CD4-positive, alpha-beta T cell (primary cell): ENCODE data around the gene PTPRD. TPM values are rescaled to one million over a fixed set of nuclear protein-coding genes. Genes with fewer than 3 reads are reported as not detected.

Experiments
- ATAC-seq: fragments of 200-7000 bp; cut with Tn5 transposase; one replicate; pipeline ENCODE4 v1.10.0; 2022; ENCODE audit warnings: mild to moderate bottlenecking; ENCODE audit not compliant: poor library complexity
- CTCF ChIA-PET: fragments of 350-600 bp; sonication (Branson Sonifier 250); formaldehyde crosslinking; loops from one replicate; lab custom pipeline; 2021; ENCODE audit warnings: antibody characterized with exemption, inconsistent platforms; lab: Charles Lee
- POLR2A ChIA-PET: fragments of 350-600 bp; sonication (Branson Sonifier 250); formaldehyde crosslinking; loops from one replicate; lab custom pipeline; 2021; ENCODE audit warnings: antibody characterized with exemption, inconsistent platforms; lab: Charles Lee
- DNase-seq, 14 experiments: peaks; one replicate each; pipeline ENCODE4 v3.0.0-alpha.2; 2013 to 2020; ENCODE audit warnings: mixed read lengths in 2 of 14
- H3K27ac ChIP-seq, 2 donors: one replicate each; pipeline versions ENCODE4 v1.5.1 to v1.7.0; 2013; ENCODE audit warnings: low read length in 2 of 2, low read depth in 1 of 2, mild to moderate bottlenecking in 1 of 2
- H3K27me3 ChIP-seq, 2 experiments: 1 replicate in 1 of 2; 2 replicates in 1 of 2; pipeline versions ENCODE4 v1.6.1 to v1.7.0; 2013; ENCODE audit warnings: low read length in 2 of 2, control low read depth in 1 of 2, mild to moderate bottlenecking in 1 of 2, moderate library complexity in 1 of 2; ENCODE audit not compliant: insufficient read depth in 2 of 2, control insufficient read depth in 1 of 2
- H3K36me3 ChIP-seq: one replicate; pipeline ENCODE4 v1.6.1; 2013; ENCODE audit warnings: low read length, control low read depth; ENCODE audit not compliant: insufficient read depth
- H3K4me1 ChIP-seq: one replicate; pipeline ENCODE4 v1.6.1; 2013; ENCODE audit warnings: low read length, control low read depth; ENCODE audit not compliant: insufficient read depth
- H3K4me3 ChIP-seq: one replicate; pipeline ENCODE4 v1.5.1; 2013; ENCODE audit warnings: mild to moderate bottlenecking, low read length, moderate library complexity
- H3K9me3 ChIP-seq, 2 experiments: 1 replicate in 1 of 2; 2 replicates in 1 of 2; pipeline versions ENCODE4 v1.6.1 to v1.7.0; 2013; ENCODE audit warnings: low read length in 2 of 2, mild to moderate bottlenecking in 2 of 2, control low read depth in 1 of 2, moderate library complexity in 1 of 2; ENCODE audit not compliant: control insufficient read depth in 1 of 2, insufficient read depth in 1 of 2
- H3K27ac Mint-ChIP-seq: one replicate; pipeline ENCODE4 v1.8.0; 2020; ENCODE audit warnings: mixed read lengths
- H3K27me3 Mint-ChIP-seq: one replicate; pipeline ENCODE4 v1.8.0; 2021; ENCODE audit warnings: mixed read lengths
- H3K36me3 Mint-ChIP-seq: one replicate; pipeline ENCODE4 v1.8.0; 2021; ENCODE audit warnings: low read depth, mixed read lengths
- H3K4me1 Mint-ChIP-seq: one replicate; pipeline ENCODE4 v1.8.0; 2021; ENCODE audit warnings: low read depth, mixed read lengths
- H3K4me3 Mint-ChIP-seq: one replicate; pipeline ENCODE4 v1.8.0; 2020; ENCODE audit warnings: mild to moderate bottlenecking, mixed read lengths
- H3K9me3 Mint-ChIP-seq: one replicate; pipeline ENCODE4 v1.8.0; 2020; ENCODE audit warnings: mixed read lengths
- CTCF ChIP-seq: fragments of 200-600 bp; IDR thresholded peaks from one replicate; pipeline ENCODE4 v1.8.0; 2022; ENCODE audit warnings: antibody characterized with exemption, mild to moderate bottlenecking
- intact Hi-C, 2 experiments: fragments of 100-400 bp; cut with DNase I in 1 of 2; cut with micrococcal nuclease in 1 of 2; formaldehyde crosslinking; loops; one replicate each; pipeline versions ENCODE4 v1.15.1 to v1.9.0; 2023 to 2025; cut with DNase I, micrococcal nuclease
- total RNA-seq, 174 experiments: library from RNA in 2 of 174; stranded (reverse) in 2 of 174; gene quantifications; one replicate each; pipeline ENCODE4 v1.2.3 and lab custom pipeline; 2021 to 2026

PTPRD gene
- total RNA-seq, 2 experiments from 2014 or later, result not detected

GRCh38 chr9:9170439-9171134 is 1442.2 kb downstream of the PTPRD start:
- TF ChIP-seq CTCF, result no peak
- DNase-seq (peak in 1 of 14 experiments; percentile 0), ATAC-seq (no peak)
- Mint-ChIP-seq H3K36me3 (no peaks in the 10 kb centered on the region), H3K4me3 (no peak overlapping the region), H3K4me1 (no peaks in the 10 kb centered on the region), H3K27ac (no peak overlapping the region), H3K9me3 (no peaks in the 10 kb centered on the region), H3K27me3 (no peaks in the 10 kb centered on the region)
- POLR2A ChIA-PET, result no interaction called here
- intact Hi-C loops, result no loop called here
- CTCF ChIA-PET, result no interaction called here
- Histone ChIP-seq H3K9me3 (no peaks in the 10 kb centered on the region), H3K27me3 (no peaks in the 10 kb centered on the region), H3K36me3 (no peaks in the 10 kb centered on the region), H3K4me3 (no peak overlapping the region), H3K4me1 (no peaks in the 10 kb centered on the region), H3K27ac (no peak overlapping the region)

DNA sequence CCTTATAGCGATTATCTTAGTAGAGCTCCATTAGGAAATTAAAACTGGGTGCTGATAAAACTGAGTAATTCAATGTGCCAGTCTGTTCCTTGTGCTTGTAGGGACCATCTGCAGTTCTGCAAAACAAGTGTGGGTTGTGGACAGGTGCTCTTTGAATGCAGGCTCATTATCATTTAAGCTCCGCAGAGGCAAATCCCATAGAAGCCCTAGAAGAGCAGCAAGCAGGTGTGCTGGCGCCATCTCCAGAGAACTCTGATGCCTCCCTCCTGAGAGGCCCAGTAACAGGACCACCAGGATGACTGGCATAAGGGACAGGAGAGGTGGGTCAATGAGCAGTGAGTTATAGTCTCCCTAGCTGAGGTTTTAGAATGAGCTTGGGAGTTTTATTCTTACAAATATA is 1470.8 kb downstream of the PTPRD start:
- ATAC-seq, result no peak
- ChIA-PET POLR2A (no interaction called here), CTCF (no interaction called here)
- intact Hi-C loops, result no loop called here
- H3K4me1 ChIP-seq, result no peaks in the 10 kb centered on the region
- peaks cover 0 to 5% of the 10 kb centered on the region in 2 experiments for H3K9me3 ChIP-seq
- Mint-ChIP-seq H3K9me3 (no peaks in the 10 kb centered on the region), H3K4me3 (no peak overlapping the region), H3K27me3 (no peaks in the 10 kb centered on the region), H3K4me1 (no peaks in the 10 kb centered on the region), H3K36me3 (no peaks in the 10 kb centered on the region), H3K27ac (no peak overlapping the region)
- no peak for TF ChIP-seq CTCF
- H3K27ac ChIP-seq, result no peak overlapping the region
- DNase-seq, result no peak
- no peaks in the 10 kb centered on the region for H3K27me3 ChIP-seq
- H3K4me3 ChIP-seq, result no peak overlapping the region
- H3K36me3 ChIP-seq, result no peaks in the 10 kb centered on the region

- Histone ChIP-seq H3K27ac (no peak overlapping the region), H3K36me3 (no peaks in the 10 kb centered on the region), H3K27me3 (no peaks in the 10 kb centered on the region), H3K4me3 (no peak overlapping the region), H3K4me1 (no peaks in the 10 kb centered on the region), H3K9me3 (peaks cover 0 to 8% of the 10 kb centered on the region in 2 experiments)
- POLR2A ChIA-PET, result no interaction called here
- CTCF ChIA-PET, result no interaction called here
- Mint-ChIP-seq H3K27ac (no peak overlapping the region), H3K4me3 (no peak overlapping the region), H3K36me3 (no peaks in the 10 kb centered on the region), H3K4me1 (no peaks in the 10 kb centered on the region), H3K9me3 (no peaks in the 10 kb centered on the region), H3K27me3 (no peaks in the 10 kb centered on the region)
- no peak for DNase-seq
- intact Hi-C loops, result no loop called here
- ATAC-seq, result no peak
- no peak for TF ChIP-seq CTCF
Observed at GRCh38 chr9:9133526-9133925, 1479.3 kb downstream of the PTPRD start.
